M059J (cell line): Measurements from ENCODE around the gene CENPP. TPM values are rescaled to one million over a fixed set of nuclear protein-coding genes. Genes with fewer than 3 reads are reported as not detected.

Experiments used
- DNase-seq: peaks from one replicate; pipeline ENCODE4 v3.0.0-alpha.2; 2012; ENCODE audit warnings: low read depth
- total RNA-seq: library from RNA; depleted of rRNA; stranded (reverse); fragments of >200 nt; shearing (Covaris generic); gene quantifications from 2 replicates; pipeline ENCODE4 v1.2.3, GENCODE V29; 2014

Gene CENPP
- total RNA-seq, 1 experiment from 2014 or later: 23.1 TPM

DNA sequence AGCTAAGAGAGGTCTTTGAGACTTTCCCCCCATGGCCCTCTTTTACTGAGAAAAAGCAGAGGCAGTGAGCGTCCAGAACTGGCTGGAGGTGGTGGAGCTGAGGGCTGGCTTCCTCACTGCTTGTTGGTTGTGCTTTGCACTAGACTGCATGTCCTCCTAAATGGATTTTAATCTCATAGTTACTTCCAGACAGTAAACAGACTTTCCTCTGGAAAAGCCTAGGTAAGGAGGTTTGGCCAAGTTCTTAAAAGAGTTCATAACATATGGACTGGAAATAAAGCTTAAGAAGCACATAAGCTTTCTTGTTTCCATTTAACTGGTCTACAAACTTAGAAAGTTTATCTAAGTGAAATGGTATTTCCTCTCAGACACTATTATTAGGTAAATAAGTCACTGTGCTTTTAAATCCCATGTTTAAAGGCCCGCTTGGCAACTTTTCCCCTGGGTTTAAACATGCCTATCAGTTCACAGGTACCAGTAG lies 154.6 kb downstream of the CENPP start:
- DNase-seq: peak; percentile 21

DNA sequence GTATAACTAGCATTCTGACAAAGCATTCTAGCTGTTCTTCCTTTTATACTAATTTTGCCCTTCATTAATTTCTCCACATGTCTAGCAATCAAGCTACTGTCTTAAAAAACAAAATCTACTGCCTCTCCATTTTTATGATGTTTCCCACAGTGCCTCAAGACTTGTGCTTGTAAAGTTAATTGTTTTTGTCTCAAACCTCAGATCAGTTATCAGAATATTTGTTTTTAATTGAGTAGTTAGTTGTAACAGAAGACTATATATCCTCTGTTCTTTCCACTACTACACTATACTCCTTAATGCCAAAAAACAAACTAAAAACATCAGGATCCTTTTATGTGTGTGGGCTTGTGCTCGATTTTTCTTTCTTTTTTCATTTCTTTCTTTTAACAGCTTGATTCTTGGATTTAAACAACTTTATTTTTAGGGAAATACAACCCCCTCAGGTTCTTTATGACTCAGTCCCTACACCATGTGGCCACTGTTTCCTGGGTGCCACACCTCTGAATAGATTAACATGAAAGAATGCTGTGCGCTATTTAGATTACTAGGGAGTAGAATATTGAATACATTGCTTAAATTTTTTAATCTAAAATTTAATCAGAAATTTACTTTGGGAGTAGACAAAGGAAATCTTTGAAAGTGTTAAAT lies 155.4 kb downstream of the CENPP start:
- DNase-seq: peak; percentile 44

DNA sequence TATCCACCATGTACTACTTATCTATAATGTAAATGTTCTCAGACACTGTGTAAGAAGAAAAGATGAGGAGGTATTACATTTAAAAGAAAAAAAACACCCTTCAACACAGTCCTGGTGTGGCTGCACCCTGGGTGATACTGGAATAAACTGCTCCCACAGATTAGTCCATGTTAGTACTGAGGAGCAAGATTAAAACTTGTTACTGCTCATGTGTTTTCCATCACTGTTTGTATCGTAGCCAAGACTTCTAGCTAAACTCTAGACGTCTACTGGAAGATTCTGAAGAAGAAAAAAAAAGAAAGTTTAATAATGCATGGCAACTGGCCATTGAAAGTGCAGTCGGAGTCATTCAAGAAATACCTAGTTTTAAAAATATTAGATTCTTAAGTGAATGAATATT lies 156.6 kb downstream of the CENPP start, which contains the start of gene ASPN:
Gene ASPN (minus strand): TSS at position 178 of the 400 bp plus-strand sequence.
- DNase-seq: no peak

DNA sequence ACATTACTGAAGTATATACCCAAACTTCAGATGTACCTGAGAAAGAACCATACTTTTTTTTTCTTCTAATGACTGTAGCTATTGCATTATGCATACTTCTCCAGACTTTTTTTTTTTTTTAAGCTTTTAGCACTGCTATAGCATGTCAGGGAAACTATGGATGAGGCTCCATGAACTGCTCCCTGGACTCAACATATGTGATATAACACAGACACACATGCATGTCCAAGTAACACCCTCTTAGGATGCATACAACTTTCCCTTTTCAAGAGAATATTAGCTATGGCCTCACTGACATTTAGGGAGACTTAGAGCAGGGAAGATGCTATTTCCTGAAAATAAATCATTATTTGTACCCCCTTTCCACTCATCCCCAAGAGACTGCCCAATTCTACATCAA lies 157.1 kb downstream of the CENPP start:
- DNase-seq: no peak

DNA sequence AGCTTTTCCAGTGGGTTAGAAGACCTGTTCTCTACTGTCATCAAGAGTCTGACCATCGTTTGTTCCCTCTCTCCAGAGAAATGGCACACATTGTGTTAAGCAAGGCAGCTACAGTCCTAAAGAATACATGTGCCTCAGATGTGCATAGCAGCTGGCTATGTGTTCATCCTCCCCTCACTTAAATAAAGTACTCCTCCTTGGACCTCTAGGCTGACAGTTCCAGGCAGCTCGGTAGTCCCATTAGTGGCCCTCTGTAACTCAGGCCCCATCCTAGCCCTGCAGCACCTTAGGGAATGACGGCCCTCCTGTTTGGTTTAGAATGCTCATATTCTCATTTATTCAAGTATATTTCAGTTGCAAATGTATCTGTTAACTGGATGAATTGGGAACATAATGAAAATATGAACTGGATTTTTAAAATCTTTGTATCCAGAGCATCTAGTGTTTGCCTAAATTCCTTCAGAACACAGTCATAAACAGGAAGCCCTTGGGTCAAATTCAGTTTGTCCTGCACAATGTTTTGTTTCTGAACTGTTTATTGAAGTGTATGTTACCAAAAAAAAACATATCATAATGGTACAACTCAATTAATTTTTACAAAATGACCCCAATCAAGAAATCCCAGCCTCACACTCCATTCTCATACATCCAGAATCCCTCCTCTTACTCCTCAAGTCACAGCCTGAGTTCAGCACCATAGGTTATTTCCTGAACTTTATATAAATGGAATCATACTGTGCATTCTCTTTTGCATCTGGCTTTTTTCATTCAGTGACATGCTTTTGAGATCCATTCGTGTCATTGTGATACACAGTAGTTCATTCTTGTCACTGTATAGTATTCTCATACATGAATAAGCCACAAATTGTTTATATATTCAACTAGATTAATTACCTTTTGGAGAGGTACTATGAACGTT lies 158.1 kb downstream of the CENPP start:
- peak; percentile 37 for DNase-seq

DNA sequence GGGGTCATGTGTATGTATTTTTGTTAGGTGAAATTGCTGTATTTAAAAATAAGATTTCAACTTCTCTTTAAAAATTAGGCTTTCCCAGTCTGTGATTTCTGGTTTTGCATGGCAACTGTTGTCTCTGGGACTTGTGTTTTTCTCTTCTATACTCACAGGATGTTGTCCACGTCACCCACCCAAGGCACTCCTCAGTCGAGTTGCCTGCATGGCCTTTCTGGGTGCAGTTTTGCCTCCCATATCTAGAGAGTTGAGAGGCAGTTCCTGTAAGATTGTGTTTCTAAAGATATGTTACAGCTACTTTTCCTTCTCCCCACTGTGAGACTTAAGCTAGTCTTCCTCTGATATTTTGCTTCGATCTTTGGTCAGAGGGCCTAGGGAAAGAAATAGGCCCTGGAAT lies 158.8 kb downstream of the CENPP start:
- no peak for DNase-seq

DNA sequence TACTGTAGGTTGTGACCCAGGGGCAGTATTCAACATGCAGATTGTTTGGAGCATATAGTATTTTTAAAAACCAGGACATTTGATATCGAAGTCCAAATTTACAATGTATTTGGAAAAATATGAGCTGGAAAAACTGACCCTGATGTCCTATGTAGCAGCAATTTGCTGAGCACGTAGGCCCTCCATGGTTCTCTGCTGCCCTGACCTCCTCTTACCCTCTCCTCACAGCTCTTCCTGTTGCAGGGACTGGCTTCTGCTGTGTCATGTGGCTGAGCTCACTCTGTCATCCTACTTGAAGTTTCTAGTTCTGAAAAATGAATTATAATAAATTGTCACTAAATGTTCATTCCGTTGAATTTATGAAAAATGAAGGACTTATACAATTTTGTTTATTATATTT lies 160.6 kb downstream of the CENPP start:
- no peak for DNase-seq

DNA sequence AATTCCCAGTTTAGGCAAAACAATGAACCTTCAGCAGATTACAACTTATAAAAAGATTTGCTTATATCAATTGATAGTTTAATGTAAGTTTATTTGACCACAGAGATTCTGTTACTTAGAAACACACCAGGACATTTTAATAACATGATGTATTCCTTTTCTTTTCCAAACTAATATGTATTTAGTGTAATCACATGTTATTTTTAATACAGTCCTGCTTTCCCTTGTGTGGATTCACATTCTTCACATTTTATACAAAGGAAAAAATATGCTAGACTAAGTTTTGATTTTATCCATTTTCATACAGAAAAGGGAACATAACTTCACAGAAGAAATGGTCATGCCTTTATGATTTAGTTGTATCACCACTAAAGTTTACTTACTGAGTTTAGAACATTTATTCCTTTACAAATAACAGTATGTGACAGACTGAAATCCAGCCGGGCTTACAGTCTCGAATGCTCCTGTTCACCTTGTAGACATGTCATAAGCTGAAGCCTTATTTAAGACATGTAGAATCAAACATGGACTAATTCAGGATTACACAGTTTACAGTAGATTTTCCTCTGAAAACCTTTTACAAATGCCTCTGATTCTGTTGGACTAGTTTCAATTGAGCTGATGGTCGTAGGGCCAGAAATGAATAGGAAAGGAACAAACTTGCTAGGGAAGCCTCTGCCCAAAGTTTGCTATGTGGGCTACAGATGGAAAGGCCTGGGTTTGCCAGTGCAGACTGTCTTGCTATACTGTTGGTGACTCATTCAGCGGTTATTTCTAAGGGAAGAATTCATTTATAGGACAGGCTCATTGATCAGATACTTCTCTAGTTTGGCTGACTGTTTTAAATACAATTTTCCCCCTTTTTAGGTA lies 163.2 kb downstream of the CENPP start:
- peak; percentile 41 for DNase-seq

DNA sequence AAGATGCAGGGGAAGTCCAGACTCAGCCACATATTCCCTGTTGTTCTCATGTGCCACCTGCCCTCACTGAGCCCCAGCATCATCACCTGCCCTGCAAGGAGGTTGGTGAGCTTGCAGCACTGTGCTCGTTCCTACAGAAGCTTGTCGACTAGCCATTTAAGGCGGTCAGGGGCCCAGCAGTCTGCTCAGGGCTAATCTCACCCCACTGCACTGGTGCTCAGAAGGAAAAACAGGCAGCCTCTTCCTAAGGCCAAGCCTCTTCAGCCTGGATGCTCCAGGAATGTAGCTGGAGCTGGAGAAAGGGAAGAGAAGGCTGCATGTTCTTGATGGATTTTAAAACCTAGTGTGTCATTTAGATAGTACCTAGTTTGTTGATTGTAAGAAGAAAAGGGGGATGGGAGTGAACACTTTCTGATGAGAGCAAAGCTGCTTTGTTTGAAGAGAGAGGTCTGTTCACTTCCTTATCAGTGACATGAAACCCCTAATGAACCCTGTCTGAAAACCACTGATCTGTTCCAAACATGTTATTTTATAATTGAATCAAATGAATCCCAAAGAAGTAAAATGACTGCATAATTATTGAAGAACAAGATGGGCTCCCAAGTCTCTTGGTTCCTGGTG lies 167.1 kb downstream of the CENPP start:
- no peak for DNase-seq

DNA sequence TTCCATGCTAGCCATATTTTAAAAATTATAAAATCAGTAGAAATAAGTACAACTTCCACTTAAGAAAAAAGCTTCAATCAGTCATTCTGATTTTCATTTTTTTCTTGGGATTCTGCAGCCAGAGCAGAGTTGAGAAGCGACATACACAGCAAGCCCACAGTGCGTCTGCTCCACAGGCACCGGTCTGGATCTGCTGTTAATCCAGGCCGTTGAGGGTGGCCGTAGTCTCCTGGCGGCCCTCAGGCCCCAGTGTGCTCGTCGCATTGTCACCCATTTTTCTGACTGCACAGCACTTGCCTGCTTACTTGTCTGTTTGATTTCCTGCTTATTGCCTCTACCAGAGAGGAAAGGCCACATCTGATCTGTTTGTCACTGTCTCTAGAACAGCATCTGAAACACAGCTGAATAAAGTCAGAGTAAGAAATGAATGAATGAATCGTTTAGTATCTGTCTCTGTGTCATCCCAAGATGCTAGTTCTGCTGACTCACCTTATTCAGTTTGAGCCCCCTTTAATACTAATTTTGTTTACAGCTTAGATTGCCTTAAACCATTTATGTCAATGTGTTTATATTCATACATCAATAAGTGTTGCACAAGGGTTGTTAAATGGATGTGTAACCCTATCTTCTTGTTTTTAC lies 168.1 kb downstream of the CENPP start:
- DNase-seq: no peak

DNA sequence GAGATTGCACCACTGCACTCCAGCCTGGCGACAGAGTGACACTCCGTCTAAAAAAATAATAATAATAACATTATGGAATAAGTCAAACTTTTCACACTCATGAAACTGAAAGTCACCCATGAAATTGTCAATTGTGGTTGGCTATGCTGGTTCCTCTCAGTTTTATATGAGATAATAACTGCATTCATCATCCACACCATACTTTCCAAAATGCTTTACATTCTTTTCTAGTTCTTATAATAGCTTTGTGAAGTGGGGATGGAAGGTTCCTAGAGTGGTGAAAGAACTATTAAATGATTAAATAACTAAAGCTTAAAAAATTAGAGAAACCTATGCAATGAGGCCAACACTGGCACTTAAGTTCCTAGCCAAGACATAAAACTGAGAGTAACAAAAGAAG lies 169.1 kb downstream of the CENPP start:
- no peak for DNase-seq

DNA sequence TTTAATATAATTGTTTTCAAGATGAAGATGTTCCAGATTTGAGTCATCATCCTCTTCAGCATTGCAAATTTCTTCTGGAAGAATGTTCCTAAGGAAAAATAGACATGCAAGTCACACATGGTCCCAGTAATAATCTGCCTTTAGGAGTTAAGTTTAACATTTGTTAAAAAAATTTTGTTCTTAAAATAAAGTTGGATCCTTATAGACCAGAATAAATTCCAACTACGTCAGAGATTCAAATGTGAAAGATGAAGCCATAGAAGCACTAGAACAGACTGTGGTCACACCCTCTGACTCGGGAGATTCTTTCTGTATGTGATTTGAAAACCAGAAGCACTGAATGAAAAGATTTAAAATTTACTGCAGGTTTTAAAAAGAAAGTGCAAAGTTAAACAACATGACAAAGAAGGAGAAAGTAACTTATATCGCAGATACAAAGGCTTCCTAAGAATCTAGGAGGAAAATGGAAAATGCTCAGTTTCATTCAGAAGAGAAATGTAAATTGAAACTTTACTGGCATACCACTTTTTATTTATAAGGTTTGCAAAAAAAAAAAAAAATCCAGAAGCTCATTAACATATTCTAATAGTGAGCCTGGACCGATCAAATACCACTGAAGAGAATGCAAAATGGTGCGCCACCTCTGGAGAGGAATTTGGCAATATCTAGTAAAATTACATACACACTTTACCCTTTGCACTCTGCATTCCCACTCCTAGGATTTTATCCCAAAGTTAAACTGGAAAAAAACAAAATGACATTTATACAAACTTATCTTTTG lies 170.8 kb downstream of the CENPP start:
- no peak for DNase-seq

DNA sequence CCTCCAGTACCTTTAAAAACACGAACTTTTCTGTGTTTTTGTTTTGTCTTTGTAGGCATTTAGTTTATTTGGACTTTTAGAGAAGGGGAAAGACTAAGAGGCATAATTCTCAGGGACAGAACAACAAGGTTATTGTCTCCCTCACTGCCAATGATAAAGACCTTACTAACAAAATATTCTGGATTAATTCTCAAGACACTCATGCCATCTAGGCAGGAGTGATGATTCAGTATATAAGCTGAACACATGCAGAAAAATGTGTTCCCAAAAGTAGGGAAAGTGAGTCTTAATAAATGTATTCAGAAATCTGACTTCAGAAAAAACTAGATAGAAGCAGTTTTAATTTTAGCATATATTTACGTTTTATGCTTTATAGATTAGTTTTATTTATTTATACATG lies 173.9 kb downstream of the CENPP start:
- no peak for DNase-seq

DNA sequence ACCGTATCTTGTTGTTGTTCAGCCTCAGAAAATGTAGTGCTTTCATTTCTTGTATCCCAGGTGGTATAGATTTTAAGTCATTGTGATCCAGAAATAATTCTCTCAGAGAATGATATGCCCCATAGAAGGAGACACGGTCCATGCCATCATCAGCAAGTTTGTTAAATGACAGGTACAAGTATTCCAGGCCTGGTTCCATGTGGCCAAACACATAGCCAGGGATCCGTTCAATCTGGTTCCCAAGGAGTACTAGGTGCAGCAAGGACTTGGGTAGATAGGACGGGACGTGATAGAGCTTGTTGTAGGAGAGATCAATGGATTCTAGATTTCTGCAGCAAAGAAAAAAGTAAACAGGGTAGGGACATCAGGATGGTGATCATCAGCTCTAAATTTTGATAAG lies 175.0 kb downstream of the CENPP start:
- no peak for DNase-seq

DNA sequence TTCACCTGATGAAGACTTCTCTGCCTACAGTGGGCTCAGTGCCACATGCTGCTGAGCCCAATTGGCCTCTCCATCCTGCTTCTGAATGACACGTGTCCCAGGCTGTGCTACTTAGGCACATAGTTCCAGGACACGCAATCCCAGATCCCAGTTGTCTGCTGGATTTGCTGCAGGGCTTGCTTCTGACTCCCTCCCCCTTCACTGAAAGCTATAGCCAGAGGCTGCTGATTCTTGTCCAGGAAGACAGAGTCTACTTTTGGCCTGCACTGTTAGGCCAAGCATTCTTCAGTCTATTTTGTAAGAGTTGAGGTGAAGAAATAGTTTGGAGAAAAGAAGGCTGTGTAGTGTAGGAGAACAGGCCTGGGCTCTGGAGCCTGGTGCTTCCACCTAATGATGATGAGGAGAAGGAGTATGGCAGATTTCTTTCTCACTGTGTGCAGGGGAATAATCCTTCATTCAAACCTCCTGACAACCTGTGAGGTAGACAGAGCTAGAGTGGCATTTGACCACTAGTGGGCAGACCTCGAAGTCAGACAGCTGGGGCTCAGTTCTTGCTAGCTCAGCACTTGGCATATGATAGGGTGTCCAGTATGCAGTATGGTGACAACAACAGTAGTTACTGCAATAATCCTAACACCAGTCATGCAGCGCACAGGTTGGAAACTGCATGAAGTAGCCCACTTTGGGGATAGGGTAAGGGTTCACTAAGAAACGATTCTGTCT lies 176.1 kb downstream of the CENPP start:
- DNase-seq: peak; percentile 50

DNA sequence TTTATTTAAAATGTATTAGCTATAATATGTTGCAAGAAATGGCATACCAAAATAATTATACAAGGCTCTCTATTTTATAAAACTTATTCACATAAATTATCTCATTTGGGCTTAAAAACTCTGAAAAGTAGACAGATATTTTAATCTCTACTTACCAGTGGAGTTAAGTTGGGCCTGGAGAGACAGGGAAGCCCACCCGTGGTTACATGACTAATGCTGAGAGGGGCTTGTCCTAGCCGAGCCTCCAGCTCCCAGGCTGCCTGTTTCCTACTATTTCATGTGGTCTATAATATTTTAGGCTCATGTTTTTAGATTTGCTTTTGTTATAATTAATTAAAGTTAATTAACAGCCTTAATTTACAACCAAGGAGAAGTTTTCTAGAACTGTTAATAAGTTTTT lies 177.4 kb downstream of the CENPP start:
- no peak for DNase-seq

DNA sequence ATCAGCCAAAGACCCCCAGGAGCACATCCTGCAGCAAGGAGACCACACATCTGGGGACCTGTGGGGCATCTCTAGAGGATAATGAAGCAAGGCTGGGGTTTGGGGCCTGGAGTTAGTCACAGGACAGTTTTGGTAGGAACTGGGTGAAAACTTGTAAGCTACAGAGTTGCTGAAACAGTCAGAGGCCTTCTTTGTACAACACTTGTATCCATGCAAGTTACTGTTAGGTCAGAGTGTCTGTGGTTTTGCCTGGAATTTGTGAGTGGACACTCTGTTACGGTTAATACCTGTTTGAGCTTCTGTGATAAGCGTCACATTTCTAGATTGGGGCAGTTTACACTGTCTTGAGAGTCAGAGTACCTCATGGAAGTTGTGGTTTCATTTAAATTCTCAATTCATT lies 179.1 kb downstream of the CENPP start:
- DNase-seq: peak; percentile 61

DNA sequence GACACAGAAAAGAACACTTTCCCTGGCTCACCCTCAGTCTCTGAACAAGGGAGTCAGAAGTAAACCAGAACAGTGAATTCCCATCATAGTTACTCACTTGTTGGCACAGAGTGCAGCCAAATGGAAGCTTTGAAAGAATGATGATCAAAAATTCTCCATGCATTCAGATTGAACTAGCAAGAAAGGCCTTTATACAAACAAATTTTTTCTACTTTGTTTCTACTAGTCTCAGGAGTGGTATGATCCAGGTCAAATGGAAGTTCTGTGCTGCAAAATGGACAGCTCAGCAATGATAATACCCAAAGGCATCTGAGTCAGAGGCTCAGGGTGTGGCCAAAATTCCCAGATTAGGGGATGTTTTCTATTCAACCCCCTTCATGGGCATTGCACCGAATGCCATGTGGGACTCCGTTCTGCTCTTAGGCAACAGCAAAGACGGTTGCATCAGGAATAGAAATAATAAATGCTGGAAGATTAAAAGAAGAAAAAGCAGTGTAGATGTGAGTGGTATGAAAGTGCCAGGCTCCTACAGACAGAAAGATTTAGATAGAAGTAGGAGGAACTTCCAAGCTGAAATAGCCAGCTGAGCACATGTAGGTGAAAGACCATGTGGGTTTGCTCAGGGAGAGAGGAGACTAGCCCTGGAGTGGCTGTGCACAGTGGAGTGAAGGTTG lies 180.6 kb downstream of the CENPP start:
- DNase-seq: peak; percentile 88

DNA sequence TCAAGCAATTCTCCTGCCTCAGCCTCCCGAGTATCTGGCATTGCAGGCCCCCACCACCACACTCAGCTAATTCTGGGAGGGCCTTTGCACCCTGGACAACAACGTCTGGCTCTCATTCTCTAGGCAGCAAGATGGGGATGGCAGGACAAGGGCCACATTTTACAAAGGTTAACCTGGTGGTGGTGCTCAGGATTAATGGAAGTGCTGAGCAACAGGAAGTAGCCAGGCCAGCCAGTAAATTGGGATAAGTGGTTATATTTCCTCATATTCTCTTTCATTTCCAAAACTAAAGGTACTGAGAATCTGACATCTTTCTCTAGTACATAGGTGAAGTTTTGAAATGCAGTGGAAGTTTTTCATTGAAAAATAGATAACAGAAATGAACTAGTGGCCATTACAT lies 181.3 kb downstream of the CENPP start:
- DNase-seq: peak; percentile 30
